Activated CD8-positive, alpha-beta memory T cell treated with anti-CD3 and anti-CD28 coated beads, Interleukin-2, amount 50 U/mL, for 1 hour (primary cell): ENCODE measurements around the gene DLGAP4.
"Not testable (repeated sequence)": the region's sequence is repeated elsewhere in the genome, so short reads cannot be mapped to it uniquely, and the experiment has no call there.

Experiments used
- DNase-seq: peaks from one replicate; pipeline ENCODE4 v3.0.0-alpha.2; 2020; ENCODE audit errors: extremely low read depth

DLGAP4 gene

GRCh38 chr20:36564078-36564725 lies 258.1 kb downstream of the DLGAP4 start:
- DNase-seq, result not testable (repeated sequence)

- DNase-seq, result not testable (repeated sequence)
These were observed 258.6 kb downstream of the DLGAP4 start for GRCh38 chr20:36564726-36565121.

GRCh38 chr20:36565520-36565919 lies 259.4 kb downstream of the DLGAP4 start:
- no peak for DNase-seq

- no peak for DNase-seq
These were observed 263.8 kb downstream of the DLGAP4 start for GRCh38 chr20:36569847-36570429.

GRCh38 chr20:36571564-36572504 lies 265.7 kb downstream of the DLGAP4 start:
- DNase-seq, result no peak

- DNase-seq, result peak; percentile 64
These were observed 266.6 kb downstream of the DLGAP4 start for GRCh38 chr20:36572701-36573102.

- DNase-seq, result peak; percentile 85
These were observed 267.1 kb downstream of the DLGAP4 start, which contains the start of gene TGIF2 for GRCh38 chr20:36573103-36573797. TSS of gene TGIF2 (plus strand) at chr20:36573597. CDS start at chr20:36578775, 5,178 bp downstream.

GRCh38 chr20:36573798-36574365 lies 267.7 kb downstream of the DLGAP4 start:
- no peak for DNase-seq

- no peak for DNase-seq
These were observed 268.4 kb downstream of the DLGAP4 start for GRCh38 chr20:36574366-36575135.

- no peak for DNase-seq
These were observed 269.9 kb downstream of the DLGAP4 start for GRCh38 chr20:36576081-36576445.
